Trophoblast cell (in vitro differentiated cells and primary cell): ENCODE results near the gene PML.

Experiments
- DNase-seq, 2 donors: peaks; one replicate each; pipeline ENCODE4 v3.0.0-alpha.2; 2016
- H2AFZ ChIP-seq: 2 replicates; pipeline ENCODE4 v1.6.1; 2013; ENCODE audit warnings: low read length, moderate library complexity, mild to moderate bottlenecking; ENCODE audit not compliant: insufficient read depth, poor library complexity
- H2AK5ac ChIP-seq: 2 replicates; pipeline ENCODE4 v1.6.1; 2013; ENCODE audit warnings: mild to moderate bottlenecking, low read length
- H2BK120ac ChIP-seq: 2 replicates; pipeline ENCODE4 v1.6.1; 2013; ENCODE audit warnings: low read length, mild to moderate bottlenecking, moderate library complexity; ENCODE audit not compliant: insufficient read depth, poor library complexity
- H2BK12ac ChIP-seq: 2 replicates; pipeline ENCODE4 v1.6.1; 2013; ENCODE audit warnings: mild to moderate bottlenecking, low read length, moderate library complexity
- H2BK5ac ChIP-seq: 2 replicates; pipeline ENCODE4 v1.6.1; 2013; ENCODE audit warnings: low read length, low read depth, moderate library complexity, mild to moderate bottlenecking; ENCODE audit not compliant: poor library complexity
- H3K14ac ChIP-seq: 2 replicates; pipeline ENCODE4 v1.6.1; 2013; ENCODE audit warnings: mild to moderate bottlenecking, low read length
- H3K18ac ChIP-seq: 2 replicates; pipeline ENCODE4 v1.6.1; 2013; ENCODE audit warnings: mild to moderate bottlenecking, low read length
- H3K23ac ChIP-seq: 2 replicates; pipeline ENCODE4 v1.6.1; 2013; ENCODE audit warnings: low read length
- H3K27ac ChIP-seq: 2 replicates; pipeline ENCODE4 v1.5.1; 2013; ENCODE audit warnings: low read depth, mild to moderate bottlenecking, inconsistent platforms, low read length, moderate library complexity
- H3K27me3 ChIP-seq: 2 replicates; pipeline ENCODE4 v1.6.1; 2013; ENCODE audit warnings: inconsistent platforms, mild to moderate bottlenecking, low read length, moderate library complexity; ENCODE audit not compliant: insufficient read depth
- H3K36me3 ChIP-seq, 2 experiments: 1 replicate in 1 of 2; 2 replicates in 1 of 2; pipeline ENCODE4 v1.6.1; 2013; ENCODE audit warnings: low read length in 2 of 2, mild to moderate bottlenecking in 2 of 2, moderate library complexity in 1 of 2; ENCODE audit not compliant: insufficient read depth in 2 of 2, control insufficient read depth in 1 of 2
- H3K4ac ChIP-seq: 2 replicates; pipeline ENCODE4 v1.6.1; 2013; ENCODE audit warnings: low read depth, mild to moderate bottlenecking, low read length, moderate library complexity
- H3K4me1 ChIP-seq, 2 experiments: 1 replicate in 1 of 2; 2 replicates in 1 of 2; pipeline ENCODE4 v1.6.1; 2013; ENCODE audit warnings: low read length in 2 of 2, mild to moderate bottlenecking in 2 of 2, moderate library complexity in 1 of 2; ENCODE audit not compliant: insufficient read depth in 2 of 2, control insufficient read depth in 1 of 2
- H3K4me2 ChIP-seq: 2 replicates; pipeline ENCODE4 v1.6.1; 2013; ENCODE audit warnings: inconsistent platforms, mild to moderate bottlenecking, low read length, moderate library complexity
- H3K4me3 ChIP-seq: 2 replicates; pipeline ENCODE4 v1.5.1; 2013; ENCODE audit warnings: mild to moderate bottlenecking, low read depth, low read length, inconsistent platforms
- H3K79me1 ChIP-seq: one replicate; pipeline ENCODE4 v1.6.1; 2013; ENCODE audit warnings: low read length
- H3K79me2 ChIP-seq: 2 replicates; pipeline ENCODE4 v1.6.1; 2013; ENCODE audit warnings: low read length, mild to moderate bottlenecking; ENCODE audit not compliant: control insufficient read depth, insufficient read depth, poor library complexity
- H3K9ac ChIP-seq: 2 replicates; pipeline ENCODE4 v1.6.1; 2013; ENCODE audit warnings: mild to moderate bottlenecking, low read length
- H3K9me3 ChIP-seq: 2 replicates; pipeline ENCODE4 v1.6.1; 2013; ENCODE audit warnings: low read depth, mild to moderate bottlenecking, control low read depth, inconsistent platforms, low read length; ENCODE audit not compliant: insufficient read depth
- H4K12ac ChIP-seq: 2 replicates; pipeline ENCODE4 v1.6.1; 2013; ENCODE audit warnings: low read depth, mild to moderate bottlenecking, low read length, moderate library complexity
- H4K8ac ChIP-seq: 2 replicates; pipeline ENCODE4 v1.6.1; 2013; ENCODE audit warnings: low read depth, mild to moderate bottlenecking, low read length, moderate library complexity
- H4K91ac ChIP-seq: one replicate; pipeline ENCODE4 v1.6.1; 2013; ENCODE audit warnings: low read depth, mild to moderate bottlenecking, low read length, moderate library complexity
- WGBS: extraction: QIAGEN DNeasy Blood & Tissue Kit; methylation state at CpG from one replicate; pipeline ENCODE4 v1.1.7; 2013; ENCODE audit warnings: missing lambda C conversion rate; ENCODE audit not compliant: insufficient read length, insufficient coverage; ENCODE audit errors: extremely low coverage; 5-methylcytosine and 5-hydroxymethylcytosine counted together

The PML gene

GRCh38 chr15:74013374-74013894, 18.9 kb downstream of the PML start:
- no peak overlapping the region for H2BK120ac ChIP-seq

DNA sequence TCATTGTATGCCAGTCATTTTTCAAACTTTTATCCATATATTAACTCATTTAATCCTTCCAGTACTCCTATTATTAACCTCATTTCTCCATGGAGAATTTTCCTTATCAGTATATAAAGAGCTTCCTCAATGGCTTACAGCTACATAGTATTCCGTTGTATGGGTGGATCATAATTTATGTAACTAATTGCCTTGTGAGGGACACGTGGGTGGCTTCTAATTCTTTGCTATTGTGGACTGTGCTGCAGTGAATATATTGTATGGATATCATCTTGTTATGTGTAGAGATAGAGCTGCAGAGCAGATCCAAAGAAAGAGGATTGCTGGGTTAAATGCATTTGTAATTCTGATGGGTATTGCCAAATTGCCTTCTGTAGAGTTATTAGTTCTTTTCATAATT, 25.2 kb downstream of the PML start:
- no peak overlapping the region for H2BK12ac ChIP-seq
- H2BK120ac ChIP-seq = no peak overlapping the region
- no peak overlapping the region for H3K14ac ChIP-seq
- H2AFZ ChIP-seq = no peak overlapping the region
- no peak overlapping the region for H3K9ac ChIP-seq
- DNase-seq = no peak
- no peak overlapping the region for H2AK5ac ChIP-seq
- H3K4ac ChIP-seq = no peak overlapping the region
- WGBS = no CpG with 5 or more reads among the region's 2 CpGs
- H3K23ac ChIP-seq = no peak overlapping the region
- no peak overlapping the region for H3K4me3 ChIP-seq
- no peak overlapping the region for H3K18ac ChIP-seq
- H3K27ac ChIP-seq = no peak overlapping the region
- no peak overlapping the region for H4K12ac ChIP-seq
- no peak overlapping the region for H2BK5ac ChIP-seq
- H3K79me2 ChIP-seq = no peaks in the 10 kb centered on the region
- no peak overlapping the region for H4K8ac ChIP-seq
- no peak overlapping the region for H4K91ac ChIP-seq
- H3K27me3 ChIP-seq = no peaks in the 10 kb centered on the region
- H3K4me2 ChIP-seq = no peak overlapping the region
- H3K9me3 ChIP-seq = peaks cover 2% of the 10 kb centered on the region
- no peaks in the 10 kb centered on the region for H3K79me1 ChIP-seq
- peaks cover 12 to 21% of the 10 kb centered on the region in 2 experiments for H3K36me3 ChIP-seq
- peaks cover 0 to 2% of the 10 kb centered on the region in 2 experiments for H3K4me1 ChIP-seq

More at GRCh38 chr15:74013374-74013894, 18.9 kb downstream of the PML start:
- Histone ChIP-seq H3K79me1 (no peaks in the 10 kb centered on the region), H2BK12ac (no peak overlapping the region), H3K4me2 (no peak overlapping the region), H4K12ac (no peak overlapping the region), H4K91ac (no peak overlapping the region), H2BK5ac (no peak overlapping the region), H3K27me3 (no peaks in the 10 kb centered on the region), H3K23ac (no peak overlapping the region), H2AK5ac (no peak overlapping the region), H3K14ac (no peak overlapping the region), H3K9ac (no peak overlapping the region), H3K4me3 (no peak overlapping the region), H4K8ac (no peak overlapping the region), H3K36me3 (peaks cover 0 to 2% of the 10 kb centered on the region in 2 experiments), H3K4ac (no peak overlapping the region), H3K27ac (no peak overlapping the region), H3K4me1 (no peaks in the 10 kb centered on the region), H2AFZ (no peak overlapping the region), H3K79me2 (no peaks in the 10 kb centered on the region), H3K18ac (no peak overlapping the region), H3K9me3 (no peaks in the 10 kb centered on the region)
- WGBS = no CpG with 5 or more reads among the region's 2 CpGs
- DNase-seq = no peak

DNA sequence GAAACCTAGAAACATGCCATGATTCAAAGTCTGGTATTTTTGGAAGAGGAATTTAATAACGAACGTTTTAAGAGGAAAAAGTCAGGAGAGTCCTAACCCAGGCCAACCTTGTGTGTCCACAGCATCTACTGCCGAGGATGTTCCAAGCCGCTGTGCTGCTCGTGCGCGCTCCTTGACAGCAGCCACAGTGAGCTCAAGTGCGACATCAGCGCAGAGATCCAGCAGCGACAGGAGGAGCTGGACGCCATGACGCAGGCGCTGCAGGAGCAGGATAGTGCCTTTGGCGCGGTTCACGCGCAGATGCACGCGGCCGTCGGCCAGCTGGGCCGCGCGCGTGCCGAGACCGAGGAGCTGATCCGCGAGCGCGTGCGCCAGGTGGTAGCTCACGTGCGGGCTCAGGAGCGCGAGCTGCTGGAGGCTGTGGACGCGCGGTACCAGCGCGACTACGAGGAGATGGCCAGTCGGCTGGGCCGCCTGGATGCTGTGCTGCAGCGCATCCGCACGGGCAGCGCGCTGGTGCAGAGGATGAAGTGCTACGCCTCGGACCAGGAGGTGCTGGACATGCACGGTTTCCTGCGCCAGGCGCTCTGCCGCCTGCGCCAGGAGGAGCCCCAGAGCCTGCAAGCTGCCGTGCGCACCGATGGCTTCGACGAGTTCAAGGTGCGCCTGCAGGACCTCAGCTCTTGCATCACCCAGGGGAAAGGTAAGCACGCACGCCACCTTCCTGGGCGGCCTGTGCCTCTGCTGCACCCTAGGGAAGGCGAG, 28.4 kb downstream of the PML start:
- Histone ChIP-seq H2AK5ac (no peak overlapping the region), H4K12ac (no peak overlapping the region), H3K27me3 (no peaks in the 10 kb centered on the region), H2BK5ac (no peak overlapping the region), H3K4me2 (no peak overlapping the region), H3K36me3 (peaks cover 17 to 35% of the 10 kb centered on the region in 2 experiments), H3K4ac (no peak overlapping the region), H3K4me1 (peaks cover 0 to 4% of the 10 kb centered on the region in 2 experiments), H2BK120ac (no peak overlapping the region), H2AFZ (no peak overlapping the region), H3K9me3 (peaks cover 2% of the 10 kb centered on the region), H3K18ac (no peak overlapping the region), H3K79me2 (no peaks in the 10 kb centered on the region), H3K23ac (no peak overlapping the region), H3K9ac (no peak overlapping the region), H3K14ac (no peak overlapping the region), H3K27ac (no peak overlapping the region), H4K8ac (no peak overlapping the region), H3K4me3 (no peak overlapping the region), H3K79me1 (no peaks in the 10 kb centered on the region), H4K91ac (no peak overlapping the region), H2BK12ac (no peak overlapping the region)
- WGBS = no CpG with 5 or more reads among the region's 66 CpGs
- no peak for DNase-seq

- Histone ChIP-seq H3K9me3 (peaks cover 2% of the 10 kb centered on the region), H2AK5ac (no peak overlapping the region), H3K27me3 (no peaks in the 10 kb centered on the region), H3K23ac (no peak overlapping the region), H3K79me1 (no peaks in the 10 kb centered on the region), H3K4me3 (no peak overlapping the region), H3K14ac (no peak overlapping the region), H4K8ac (no peak overlapping the region), H2BK120ac (no peak overlapping the region), H3K4ac (no peak overlapping the region), H4K12ac (peak overlapping the region; percentile 26), H4K91ac (no peak overlapping the region), H2BK5ac (no peak overlapping the region), H2BK12ac (no peak overlapping the region), H3K4me2 (no peak overlapping the region), H3K9ac (no peak overlapping the region), H3K79me2 (no peaks in the 10 kb centered on the region), H3K36me3 (peaks cover 17 to 35% of the 10 kb centered on the region in 2 experiments), H3K4me1 (peaks cover 0 to 4% of the 10 kb centered on the region in 2 experiments), H2AFZ (no peak overlapping the region), H3K18ac (no peak overlapping the region), H3K27ac (no peak overlapping the region)
- WGBS = no CpG with 5 or more reads among the region's 2 CpGs
- DNase-seq = no peak
Measured at GRCh38 chr15:74024687-74025086, 30.2 kb downstream of the PML start.
